IMR-90 (cell line): ENCODE measurements around the gene PDE4A. TPM values are rescaled to one million over a fixed set of nuclear protein-coding genes. Genes with fewer than 3 reads are reported as not detected.

Experiments used
- ATAC-seq: fragments of 200-7000 bp; cut with Tn5 transposase; 2 replicates; pipeline ENCODE4 v1.9.1; 2020; ENCODE audit warnings: low read depth, mild to moderate bottlenecking, moderate library complexity
- BruUV-seq: library from RNA; stranded (reverse); fragments of 400-500 nt; replicated peaks from 2 replicates; lab custom pipeline; 2021; lab: Mats Ljungman, UMichigan
- CTCF ChIA-PET: fragments of 300-600 bp; formaldehyde crosslinking; extraction: SDS; loops from one replicate; lab custom pipeline; 2021; ENCODE audit warnings: antibody characterized with exemption; lab: Yijun Ruan, JAX
- POLR2A ChIA-PET: fragments of 300-600 bp; sonication (Branson Sonifier 250); formaldehyde crosslinking; loops from one replicate; lab custom pipeline; 2022; ENCODE audit warnings: antibody characterized with exemption; ENCODE audit not compliant: unreplicated experiment; lab: Charles Lee
- DNase-seq: peaks from one replicate; pipeline ENCODE4 v3.0.0; 2013
- H2AFZ ChIP-seq: replicated peaks from 2 replicates; pipeline ENCODE3; 2013; ENCODE audit warnings: low read length, mild to moderate bottlenecking; ENCODE audit not compliant: poor library complexity
- H2AK5ac ChIP-seq: 2 replicates; pipeline ENCODE4 v1.6.1; 2013; ENCODE audit warnings: low read depth, low read length, inconsistent platforms
- H2AK9ac ChIP-seq: replicated peaks from 2 replicates; pipeline ENCODE3; 2013; ENCODE audit warnings: mild to moderate bottlenecking, low read depth, low read length, moderate library complexity; ENCODE audit not compliant: poor library complexity
- H2BK120ac ChIP-seq: 2 replicates; pipeline ENCODE4 v1.6.1; 2013; ENCODE audit warnings: low read depth, low read length, inconsistent platforms
- H2BK15ac ChIP-seq: 3 replicates; pipeline ENCODE4 v1.6.1; 2013; ENCODE audit warnings: low read depth, low read length, inconsistent platforms
- H2BK20ac ChIP-seq: 2 replicates; pipeline ENCODE4 v1.6.1; 2013; ENCODE audit warnings: low read depth, mild to moderate bottlenecking, inconsistent platforms, low read length, moderate library complexity
- H2BK5ac ChIP-seq: 2 replicates; pipeline ENCODE4 v1.6.1; 2013; ENCODE audit warnings: mild to moderate bottlenecking, low read depth, low read length, inconsistent platforms; ENCODE audit not compliant: poor library complexity, severe bottlenecking
- H3K14ac ChIP-seq: replicated peaks from 2 replicates; pipeline ENCODE4 v1.6.1; 2013; ENCODE audit warnings: low read depth, low read length, inconsistent platforms
- H3K18ac ChIP-seq: 2 replicates; pipeline ENCODE4 v1.6.1; 2013; ENCODE audit warnings: low read depth, low read length, control low read depth
- H3K23ac ChIP-seq: 2 replicates; pipeline ENCODE4 v1.6.1; 2013; ENCODE audit warnings: low read depth, low read length, inconsistent platforms
- H3K27ac ChIP-seq: 2 replicates; pipeline ENCODE4 v1.5.1; 2013; ENCODE audit warnings: mild to moderate bottlenecking, control low read depth, low read length; ENCODE audit not compliant: insufficient read depth
- H3K27me3 ChIP-seq: 2 replicates; pipeline ENCODE4 v1.6.1; 2013; ENCODE audit warnings: low read length; ENCODE audit not compliant: control insufficient read depth, insufficient read depth
- H3K36me3 ChIP-seq: 2 replicates; pipeline ENCODE4 v1.6.1; 2013; ENCODE audit warnings: low read length, mixed read lengths; ENCODE audit not compliant: control insufficient read depth, insufficient read depth
- H3K4ac ChIP-seq: 2 replicates; pipeline ENCODE4 v1.6.1; 2013; ENCODE audit warnings: low read depth, low read length, inconsistent platforms
- H3K4me1 ChIP-seq: 2 replicates; pipeline ENCODE4 v1.6.1; 2013; ENCODE audit warnings: low read length, mixed read lengths; ENCODE audit not compliant: control insufficient read depth, insufficient read depth
- H3K4me2 ChIP-seq: 2 replicates; pipeline ENCODE4 v1.6.1; 2013; ENCODE audit warnings: low read depth, mild to moderate bottlenecking, control low read depth, low read length, moderate library complexity
- H3K4me3 ChIP-seq: 2 replicates; pipeline ENCODE4 v1.5.1; 2013; ENCODE audit warnings: low read depth, mild to moderate bottlenecking, control low read depth, low read length, moderate library complexity; ENCODE audit not compliant: insufficient read depth
- H3K56ac ChIP-seq: 2 replicates; pipeline ENCODE4 v1.6.1; 2013; ENCODE audit warnings: low read length, inconsistent platforms; ENCODE audit not compliant: insufficient read depth; ENCODE audit errors: extremely low read depth
- H3K79me1 ChIP-seq, 2 experiments: 2 replicates each; pipeline ENCODE4 v1.6.1; 2013; ENCODE audit warnings: low read length in 2 of 2, inconsistent platforms in 1 of 2, low read depth in 1 of 2
- H3K9ac ChIP-seq: 2 replicates; pipeline ENCODE4 v1.6.1; 2013; ENCODE audit warnings: low read depth, low read length, control low read depth
- H3K9me1 ChIP-seq: 2 replicates; pipeline ENCODE4 v1.6.1; 2013; ENCODE audit warnings: low read length, inconsistent platforms; ENCODE audit not compliant: insufficient read depth
- H3K9me3 ChIP-seq: 2 replicates; pipeline ENCODE4 v1.6.1; 2013; ENCODE audit warnings: low read length; ENCODE audit not compliant: control insufficient read depth, insufficient read depth
- H4K20me1 ChIP-seq: 2 replicates; pipeline ENCODE4 v1.6.1; 2013; ENCODE audit warnings: low read length, inconsistent platforms; ENCODE audit not compliant: insufficient read depth
- H4K5ac ChIP-seq: 2 replicates; pipeline ENCODE4 v1.6.1; 2013; ENCODE audit warnings: mild to moderate bottlenecking, low read depth, low read length, control low read depth
- H4K8ac ChIP-seq, 2 experiments: 2 replicates each; pipeline ENCODE4 v1.6.1; 2013; ENCODE audit warnings: low read depth in 2 of 2, low read length in 2 of 2, control low read depth in 1 of 2, inconsistent platforms in 1 of 2
- H4K91ac ChIP-seq: 2 replicates; pipeline ENCODE4 v1.6.1; 2013; ENCODE audit warnings: low read depth, low read length, inconsistent platforms; ENCODE audit not compliant: insufficient read depth
- BHLHE40 ChIP-seq: fragments of 150-350 bp; IDR thresholded peaks from 2 replicates; pipeline ENCODE4 v1.6.1; 2016; ENCODE audit warnings: mild to moderate bottlenecking, low read depth, low read length
- CEBPB ChIP-seq: IDR thresholded peaks from 2 replicates; pipeline ENCODE4 v1.6.1; 2012; ENCODE audit warnings: low read depth, low read length, improper control_type of control experiment
- CHD1 ChIP-seq: IDR thresholded peaks from 2 replicates; pipeline ENCODE4 v1.6.1; 2012; ENCODE audit warnings: low read depth, low read length, improper control_type of control experiment
- CTCF ChIP-seq: conservative IDR thresholded peaks from 2 replicates; pipeline ENCODE4 v1.5.1; 2012; ENCODE audit warnings: mild to moderate bottlenecking, low read depth, low read length, improper control_type of control experiment
- FOS ChIP-seq: fragments of 150-350 bp; IDR thresholded peaks from 2 replicates; pipeline ENCODE4 v1.6.1; 2016; ENCODE audit warnings: low read depth, low read length
- MAFK ChIP-seq: IDR thresholded peaks from 2 replicates; pipeline ENCODE4 v1.6.1; 2012; ENCODE audit warnings: low read depth, low read length, improper control_type of control experiment
- MAZ ChIP-seq: IDR thresholded peaks from 2 replicates; pipeline ENCODE4 v1.6.1; 2012; ENCODE audit warnings: low read depth, mild to moderate bottlenecking, low read length, improper control_type of control experiment, moderate library complexity, borderline replicate concordance
- MXI1 ChIP-seq: IDR thresholded peaks from 2 replicates; pipeline ENCODE4 v1.6.1; 2012; ENCODE audit warnings: low read depth, mild to moderate bottlenecking, low read length, moderate library complexity, borderline replicate concordance
- NFE2L2 ChIP-seq: fragments of 150-350 bp; IDR thresholded peaks from 2 replicates; pipeline ENCODE4 v1.6.1; 2016; ENCODE audit warnings: low read depth, mild to moderate bottlenecking, low read length
- POLR2A ChIP-seq: IDR thresholded peaks from 2 replicates; pipeline ENCODE4 v1.6.1; 2012; ENCODE audit warnings: mild to moderate bottlenecking, low read depth, low read length
- RAD21 ChIP-seq: IDR thresholded peaks from 2 replicates; pipeline ENCODE4 v1.6.1; 2012; ENCODE audit warnings: low read length, improper control_type of control experiment
- RCOR1 ChIP-seq: IDR thresholded peaks from 2 replicates; pipeline ENCODE4 v1.6.1; 2012; ENCODE audit warnings: mild to moderate bottlenecking, low read length, improper control_type of control experiment; ENCODE audit not compliant: insufficient replicate concordance
- RFX5 ChIP-seq: IDR thresholded peaks from 2 replicates; pipeline ENCODE4 v1.8.0; 2012; ENCODE audit warnings: low read depth, mild to moderate bottlenecking, low read length, moderate library complexity
- SMC3 ChIP-seq: fragments of 150-350 bp; IDR thresholded peaks from 2 replicates; pipeline ENCODE4 v1.6.1; 2016; ENCODE audit warnings: low read depth, mild to moderate bottlenecking, antibody characterized with exemption, low read length, moderate library complexity
- USF2 ChIP-seq: fragments of 150-350 bp; IDR thresholded peaks from 2 replicates; pipeline ENCODE4 v1.6.1; 2017; ENCODE audit warnings: mild to moderate bottlenecking, antibody characterized with exemption, low read length, low read depth
- WGBS, 2 experiments: methylation state at CpG; one replicate each; pipeline versions ENCODE4 v1.1.5 to v1.1.7; 2013; ENCODE audit warnings: missing lambda C conversion rate in 2 of 2; ENCODE audit not compliant: insufficient read length in 1 of 2; ENCODE audit errors: extremely low coverage in 2 of 2; 5-methylcytosine and 5-hydroxymethylcytosine counted together
- dilution Hi-C: fragments of 300-500 bp; cut with HindIII; formaldehyde crosslinking; loops from one replicate; pipeline ENCODE4 v1.14.3; 2018; ENCODE audit warnings: low sequenced_read_pairs; ENCODE audit not compliant: unreplicated experiment
- in situ Hi-C: fragments of 300-500 bp; cut with MboI; formaldehyde crosslinking; loops from 3 replicates; pipeline ENCODE4 v1.14.3; 2019; ENCODE audit warnings: low sequenced_read_pairs, inconsistent platforms, mixed read lengths
- intact Hi-C: fragments of 100-400 bp; cut with micrococcal nuclease; formaldehyde crosslinking; loops from 2 replicates; pipeline ENCODE4 v1.10.0; 2022
- polyA plus RNA-seq, 3 experiments: library from polyadenylated mRNA; depleted of rRNA; stranded (reverse); fragments of >200 nt; gene quantifications; 2 replicates each; pipeline ENCODE4 v1.2.3, GENCODE V29; 2012; ENCODE audit warnings: low replicate concordance in 1 of 3
- total RNA-seq: library from RNA; depleted of rRNA; stranded (reverse); fragments of >200 nt; gene quantifications from 2 replicates; pipeline ENCODE4 v1.2.3, GENCODE V29; 2012
- TF ChIP-seq, protein P1 (sequence below): fragments of 150-350 bp; IDR thresholded peaks from 2 replicates; pipeline ENCODE4 v1.6.1; 2016; ENCODE audit warnings: low read depth, mild to moderate bottlenecking, low read length, moderate library complexity, borderline replicate concordance

PDE4A gene
- total and polyA plus RNA-seq, 2 of the 4 experiments (the other 2 are of a cell fraction), result 1.8 to 7.0 TPM

DNA sequence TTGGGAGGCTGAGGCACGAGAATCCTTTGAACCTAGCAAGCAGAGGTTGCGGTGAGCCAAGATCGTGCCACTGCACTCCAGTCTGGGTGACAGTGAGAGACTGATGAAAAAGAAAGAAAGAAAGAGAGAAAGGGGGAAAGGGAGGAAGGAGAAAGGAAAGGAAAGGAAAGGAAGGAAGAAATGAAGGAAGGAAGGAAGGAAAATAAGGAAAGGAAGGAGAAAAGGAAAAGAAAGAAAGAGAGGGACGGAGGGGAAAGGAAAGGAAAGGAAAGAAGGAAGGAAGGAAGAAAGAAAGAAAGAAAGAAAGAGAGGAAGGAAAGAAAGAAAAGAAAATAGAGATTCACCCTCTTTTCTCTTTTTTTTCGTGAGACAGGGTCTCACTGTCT is 8.7 kb downstream of the PDE4A start:
- Histone ChIP-seq H4K8ac (no peak overlapping the region), H3K4me3 (no peak overlapping the region), H2AK5ac (no peak overlapping the region), H3K27me3 (peaks cover 10% of the 10 kb centered on the region; the same call in 1 of the 2 replicates), H3K27ac (no peak overlapping the region), H4K91ac (no peak overlapping the region), H3K18ac (no peak overlapping the region), H4K20me1 (0 out of 2 replicates have a peak, but pooled peaks cover 5% of the 10 kb centered on the region), H3K56ac (no peak overlapping the region), H3K23ac (no peak overlapping the region), H2BK5ac (no peak overlapping the region), H3K9me3 (no peaks in the 10 kb centered on the region), H3K36me3 (peaks cover 4% of the 10 kb centered on the region; the same call in 1 of the 2 replicates), H3K4me2 (no peak overlapping the region), H2BK20ac (no peak overlapping the region), H2BK15ac (no peak overlapping the region), H2AK9ac (no peak overlapping the region), H3K9me1 (peaks cover 3% of the 10 kb centered on the region; the same call in 1 of the 2 replicates), H2BK120ac (no peak overlapping the region), H2AFZ (no peak overlapping the region), H3K14ac (no peak overlapping the region), H3K9ac (no peak overlapping the region), H3K79me1 (peaks cover 16 to 26% of the 10 kb centered on the region in 2 experiments; a peak in 3 of 4 replicates), H3K4ac (no peak overlapping the region), H4K5ac (no peak overlapping the region), H3K4me1 (peaks cover 10% of the 10 kb centered on the region)
- WGBS, 2 experiments, result 68 to 100% methylated on average over 1 to 3 of the region's 5 CpGs
- POLR2A ChIA-PET, result no interaction called here
- no TSS peak for BruUV-seq
- TF ChIP-seq NFE2L2, result no peak
- no peak for TF ChIP-seq SMC3
- TF ChIP-seq MAFK, result no peak
- TF ChIP-seq BHLHE40, result no peak
- no peak for TF ChIP-seq RAD21
- no peak for TF ChIP-seq RCOR1
- TF ChIP-seq USF2, result no peak
- no peak for TF ChIP-seq RFX5
- TF ChIP-seq, protein P1, sequence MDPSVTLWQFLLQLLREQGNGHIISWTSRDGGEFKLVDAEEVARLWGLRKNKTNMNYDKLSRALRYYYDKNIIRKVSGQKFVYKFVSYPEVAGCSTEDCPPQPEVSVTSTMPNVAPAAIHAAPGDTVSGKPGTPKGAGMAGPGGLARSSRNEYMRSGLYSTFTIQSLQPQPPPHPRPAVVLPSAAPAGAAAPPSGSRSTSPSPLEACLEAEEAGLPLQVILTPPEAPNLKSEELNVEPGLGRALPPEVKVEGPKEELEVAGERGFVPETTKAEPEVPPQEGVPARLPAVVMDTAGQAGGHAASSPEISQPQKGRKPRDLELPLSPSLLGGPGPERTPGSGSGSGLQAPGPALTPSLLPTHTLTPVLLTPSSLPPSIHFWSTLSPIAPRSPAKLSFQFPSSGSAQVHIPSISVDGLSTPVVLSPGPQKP, result no peak
- no peak for TF ChIP-seq FOS
- TF ChIP-seq CTCF, result no peak
- TF ChIP-seq MAZ, result no peak
- TF ChIP-seq CHD1, result no peak
- no peak for TF ChIP-seq CEBPB
- TF ChIP-seq POLR2A, result no peak
- TF ChIP-seq MXI1, result no peak
- CTCF ChIA-PET, result interaction anchor here (1.0 to 1.4 kb wide), 2 partner anchors 12 to 49 kb away, joined by 3 to 5 read pairs; no protein-coding TSS in a partner anchor
- DNase-seq (no peak), ATAC-seq (no peak)
- intact Hi-C loops (no loop called here), dilution Hi-C loops (no loop called here), in situ Hi-C loops (no loop called here)
